Measurements from ENCODE around the gene PLXDC2.

- no peak for TF ChIP-seq CTCF (conservative IDR thresholded peaks at IDR 0.05 in 1 of 2, IDR thresholded peaks at IDR 0.05 in 1 of 2; ENCODE audit: low read depth in 1 of 2, low read length in 2 of 2)
- no peak for TF ChIP-seq EZH2 (IDR thresholded peaks at IDR 0.05; ENCODE audit: low read length, missing control alignments)
Measured at GRCh38 chr10:20267734-20268133, 451.5 kb downstream of the PLXDC2 start.
